ENCODE results near the gene ZNF750. TPM values are rescaled to one million over a fixed set of nuclear protein-coding genes. Genes with fewer than 3 reads are reported as not detected.

ZNF750 gene
- total RNA-seq, 1 donor from 2014 or later = 0.34 TPM

DNA sequence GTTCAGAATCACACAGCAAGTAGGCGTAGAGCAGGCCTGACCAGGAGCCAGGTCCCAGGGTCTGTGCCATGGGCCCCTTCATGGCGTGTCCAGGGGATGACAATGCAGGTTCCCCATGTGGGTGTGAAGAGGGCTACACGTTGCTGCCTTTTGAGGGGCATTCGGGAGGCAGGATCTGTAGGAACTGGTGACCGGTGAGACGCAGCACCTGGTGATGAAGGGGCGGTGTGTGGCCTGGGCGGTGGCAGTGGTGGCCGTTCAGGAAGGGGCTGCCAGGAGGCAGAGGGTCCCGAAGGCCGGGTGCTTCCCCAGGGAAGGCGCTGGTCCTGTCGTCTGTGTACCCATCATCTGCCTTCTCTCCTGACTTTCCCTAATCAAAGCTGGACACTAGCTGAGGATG is 34.6 kb downstream of the ZNF750 start:
- Histone ChIP-seq H3K36me3 (ENCODE audit: insufficient read depth, low read length) (no peaks in the 10 kb centered on the region), H3K27me3 (ENCODE audit: insufficient read depth, low read length) (no peaks in the 10 kb centered on the region), H3K79me2 (ENCODE audit: insufficient read depth, low read length) (peaks cover 3% of the 10 kb centered on the region), H3K4me2 (ENCODE audit: low read length) (no peak overlapping the region), H3K9ac (ENCODE audit: low read length) (no peak overlapping the region), H3K9me3 (ENCODE audit: insufficient read depth, low read depth, low read length) (no peaks in the 10 kb centered on the region), H3K4me3 (ENCODE audit: insufficient read depth, low read depth, low read length) (no peak overlapping the region), H3K27ac (ENCODE audit: low read depth, low read length) (no peak overlapping the region), H4K20me1 (ENCODE audit: insufficient read depth, low read length) (peaks cover 20% of the 10 kb centered on the region), H2AFZ (ENCODE audit: low read depth, low read length) (no peak overlapping the region), H3K4me1 (ENCODE audit: insufficient read depth, low read length) (peaks cover 4% of the 10 kb centered on the region)
- Mint-ChIP-seq H3K27ac (ENCODE audit: unreplicated experiment) (no peak overlapping the region), H3K9me3 (ENCODE audit: unreplicated experiment) (peaks cover 4% of the 10 kb centered on the region), H3K27me3 (ENCODE audit: low read depth, unreplicated experiment) (no peaks in the 10 kb centered on the region), H3K4me1 (ENCODE audit: low read depth, unreplicated experiment) (peaks cover 5% of the 10 kb centered on the region), H3K36me3 (ENCODE audit: low read depth, unreplicated experiment) (peaks cover 6% of the 10 kb centered on the region), H3K4me3 (ENCODE audit: unreplicated experiment) (no peak overlapping the region)
- TF ChIP-seq EZH2 (IDR thresholded peaks at IDR 0.05; ENCODE audit: insufficient read depth, low read length) = no peak
- TF ChIP-seq, protein P1, sequence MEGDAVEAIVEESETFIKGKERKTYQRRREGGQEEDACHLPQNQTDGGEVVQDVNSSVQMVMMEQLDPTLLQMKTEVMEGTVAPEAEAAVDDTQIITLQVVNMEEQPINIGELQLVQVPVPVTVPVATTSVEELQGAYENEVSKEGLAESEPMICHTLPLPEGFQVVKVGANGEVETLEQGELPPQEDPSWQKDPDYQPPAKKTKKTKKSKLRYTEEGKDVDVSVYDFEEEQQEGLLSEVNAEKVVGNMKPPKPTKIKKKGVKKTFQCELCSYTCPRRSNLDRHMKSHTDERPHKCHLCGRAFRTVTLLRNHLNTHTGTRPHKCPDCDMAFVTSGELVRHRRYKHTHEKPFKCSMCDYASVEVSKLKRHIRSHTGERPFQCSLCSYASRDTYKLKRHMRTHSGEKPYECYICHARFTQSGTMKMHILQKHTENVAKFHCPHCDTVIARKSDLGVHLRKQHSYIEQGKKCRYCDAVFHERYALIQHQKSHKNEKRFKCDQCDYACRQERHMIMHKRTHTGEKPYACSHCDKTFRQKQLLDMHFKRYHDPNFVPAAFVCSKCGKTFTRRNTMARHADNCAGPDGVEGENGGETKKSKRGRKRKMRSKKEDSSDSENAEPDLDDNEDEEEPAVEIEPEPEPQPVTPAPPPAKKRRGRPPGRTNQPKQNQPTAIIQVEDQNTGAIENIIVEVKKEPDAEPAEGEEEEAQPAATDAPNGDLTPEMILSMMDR (IDR thresholded peaks at IDR 0.05; ENCODE audit: insufficient read depth, low read depth, low read length) = no peak
- FAIRE-seq (no peak), DNase-seq (ENCODE audit: low read depth) (no peak)

DNA sequence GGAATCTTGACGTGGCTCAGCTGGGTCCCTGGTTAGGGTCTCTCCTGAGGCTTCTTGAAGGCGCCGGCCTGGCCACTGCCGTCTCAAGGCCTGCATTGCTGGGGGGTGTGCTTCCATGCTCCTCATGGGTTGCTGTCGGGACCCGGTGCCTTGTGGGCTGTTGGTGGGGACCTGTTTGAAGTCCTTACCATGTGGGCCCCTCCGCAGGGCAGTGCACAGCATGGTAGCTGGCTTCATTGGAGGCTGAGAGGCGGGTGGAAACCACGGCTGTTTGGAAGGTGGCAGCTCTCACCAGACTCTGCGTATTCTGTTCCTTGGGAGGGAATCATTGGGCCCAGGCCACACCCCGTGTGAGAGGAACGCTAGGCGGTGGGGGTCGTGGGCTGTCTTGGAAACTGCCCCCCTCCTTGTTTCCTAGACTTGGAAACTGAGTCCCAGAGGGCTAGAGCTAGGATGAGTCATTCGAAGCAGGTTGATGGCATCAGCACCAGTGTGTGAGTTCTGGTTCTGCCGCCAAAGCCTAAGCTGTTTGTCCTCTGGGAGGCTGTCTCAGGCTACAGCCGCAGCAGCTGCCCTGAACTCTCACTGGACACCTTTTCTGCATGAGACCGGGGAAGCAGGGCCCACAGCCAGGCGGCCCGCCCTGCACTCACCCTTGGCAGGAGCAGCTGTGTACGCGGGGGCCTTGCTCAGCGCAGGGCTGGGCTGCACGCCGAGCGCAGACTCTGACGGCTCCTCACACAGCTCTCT is 35.2 kb downstream of the ZNF750 start:
- Mint-ChIP-seq H3K27ac (ENCODE audit: unreplicated experiment) (no peak overlapping the region), H3K9me3 (ENCODE audit: unreplicated experiment) (peaks cover 4% of the 10 kb centered on the region), H3K4me3 (ENCODE audit: unreplicated experiment) (no peak overlapping the region), H3K4me1 (ENCODE audit: low read depth, unreplicated experiment) (peaks cover 5% of the 10 kb centered on the region), H3K36me3 (ENCODE audit: low read depth, unreplicated experiment) (peaks cover 11% of the 10 kb centered on the region), H3K27me3 (ENCODE audit: low read depth, unreplicated experiment) (no peaks in the 10 kb centered on the region)
- DNase-seq (ENCODE audit: low read depth) = peak; percentile 30
- H3K36me3 ChIP-seq (ENCODE audit: insufficient read depth, low read length) = no peaks in the 10 kb centered on the region
- H2AFZ ChIP-seq (ENCODE audit: low read depth, low read length) = no peak overlapping the region
- no peak for FAIRE-seq
- no peak overlapping the region for H3K4me2 ChIP-seq (ENCODE audit: low read length)
- H4K20me1 ChIP-seq (ENCODE audit: insufficient read depth, low read length) = peaks cover 20% of the 10 kb centered on the region
- peaks cover 3% of the 10 kb centered on the region for H3K79me2 ChIP-seq (ENCODE audit: insufficient read depth, low read length)
- no peak for TF ChIP-seq EZH2 (IDR thresholded peaks at IDR 0.05; ENCODE audit: insufficient read depth, low read length)
- TF ChIP-seq, protein P1 (IDR thresholded peaks at IDR 0.05; ENCODE audit: insufficient read depth, low read depth, low read length) = no peak
- no peak overlapping the region for H3K9ac ChIP-seq (ENCODE audit: low read length)
- H3K4me1 ChIP-seq (ENCODE audit: insufficient read depth, low read length) = no peaks in the 10 kb centered on the region
- no peak overlapping the region for H3K27ac ChIP-seq (ENCODE audit: low read depth, low read length)
- H3K27me3 ChIP-seq (ENCODE audit: insufficient read depth, low read length) = no peaks in the 10 kb centered on the region
- no peaks in the 10 kb centered on the region for H3K9me3 ChIP-seq (ENCODE audit: insufficient read depth, low read depth, low read length)
- H3K4me3 ChIP-seq (ENCODE audit: insufficient read depth, low read depth, low read length) = no peak overlapping the region

DNA sequence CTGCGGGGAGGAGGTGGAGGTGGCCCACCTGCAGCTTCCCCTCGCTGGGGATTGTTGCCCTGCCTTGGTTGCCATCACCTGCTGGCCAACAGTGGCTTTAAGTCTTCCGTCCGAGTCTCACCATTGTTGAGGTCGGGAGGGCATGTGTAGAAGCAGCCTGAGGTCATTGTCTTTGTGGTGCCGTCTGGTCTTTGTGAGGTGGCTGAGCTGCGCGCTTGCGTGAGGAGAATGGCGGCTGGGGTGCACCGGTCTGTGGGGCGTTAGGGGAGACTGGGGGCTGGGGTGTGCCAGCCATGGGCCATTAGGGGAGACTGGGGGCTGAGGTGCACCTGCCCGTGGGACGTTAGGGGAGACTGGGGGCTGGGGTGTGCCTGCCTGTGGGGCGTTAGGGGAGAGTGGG is 36.2 kb downstream of the ZNF750 start:
- Histone ChIP-seq H3K4me3 (ENCODE audit: insufficient read depth, low read depth, low read length) (no peak overlapping the region), H3K36me3 (ENCODE audit: insufficient read depth, low read length) (no peaks in the 10 kb centered on the region), H3K27me3 (ENCODE audit: insufficient read depth, low read length) (no peaks in the 10 kb centered on the region), H3K79me2 (ENCODE audit: insufficient read depth, low read length) (peaks cover 3% of the 10 kb centered on the region), H3K9me3 (ENCODE audit: insufficient read depth, low read depth, low read length) (no peaks in the 10 kb centered on the region), H3K9ac (ENCODE audit: low read length) (no peak overlapping the region), H4K20me1 (ENCODE audit: insufficient read depth, low read length) (peaks cover 20% of the 10 kb centered on the region), H3K27ac (ENCODE audit: low read depth, low read length) (no peak overlapping the region), H3K4me1 (ENCODE audit: insufficient read depth, low read length) (no peaks in the 10 kb centered on the region), H3K4me2 (ENCODE audit: low read length) (no peak overlapping the region), H2AFZ (ENCODE audit: low read depth, low read length) (no peak overlapping the region)
- H3K27ac Mint-ChIP-seq (ENCODE audit: unreplicated experiment) = no peak overlapping the region
- peaks cover 4% of the 10 kb centered on the region for H3K9me3 Mint-ChIP-seq (ENCODE audit: unreplicated experiment)
- TF ChIP-seq, protein P1 (IDR thresholded peaks at IDR 0.05; ENCODE audit: insufficient read depth, low read depth, low read length) = no peak
- no peak for FAIRE-seq
- H3K36me3 Mint-ChIP-seq (ENCODE audit: low read depth, unreplicated experiment) = peaks cover 11% of the 10 kb centered on the region
- no peak for DNase-seq (ENCODE audit: low read depth)
- no peaks in the 10 kb centered on the region for H3K27me3 Mint-ChIP-seq (ENCODE audit: low read depth, unreplicated experiment)
- no peak overlapping the region for H3K4me3 Mint-ChIP-seq (ENCODE audit: unreplicated experiment)
- H3K4me1 Mint-ChIP-seq (ENCODE audit: low read depth, unreplicated experiment) = peaks cover 5% of the 10 kb centered on the region
